GM12878 (cell line): ENCODE measurements around the gene ATP2A3. TPM values are rescaled to one million over a fixed set of nuclear protein-coding genes. Genes with fewer than 3 reads are reported as not detected.

ENCODE experiments used
- ATAC-seq: fragments of 200-7000 bp; cut with Tn5 transposase; 3 replicates; pipeline ENCODE4 v1.9.1; 2020; ENCODE audit warnings: mild to moderate bottlenecking, moderate library complexity
- BruUV-seq: library from RNA; stranded (reverse); fragments of 400-500 nt; replicated peaks from 2 replicates; lab custom pipeline; 2021; lab: Mats Ljungman, UMichigan
- CTCF ChIA-PET: fragments of 300-600 bp; sonication (Branson Sonifier 250); formaldehyde crosslinking; extraction: SDS; loops from one replicate; lab custom pipeline; 2021; ENCODE audit warnings: inconsistent platforms; lab: Yijun Ruan, JAX
- POLR2A ChIA-PET: fragments of 350-600 bp; formaldehyde crosslinking; extraction: SDS; loops from one replicate; lab custom pipeline; 2021; ENCODE audit warnings: inconsistent platforms; lab: Charles Lee
- RAD21 ChIA-PET: fragments of 300-600 bp; sonication (Branson Sonifier 250); formaldehyde crosslinking; loops from one replicate; lab custom pipeline; 2023; ENCODE audit warnings: antibody characterized with exemption; ENCODE audit not compliant: unreplicated experiment; lab: Charles Lee
- SMC1A ChIA-PET: fragments of 300-600 bp; sonication (Branson Sonifier 250); formaldehyde crosslinking; loops from one replicate; lab custom pipeline; 2023; ENCODE audit not compliant: unreplicated experiment, uncharacterized antibody; lab: Charles Lee
- DNase-seq: peaks from one replicate; pipeline ENCODE4 v3.0.0-alpha.2; 2011; ENCODE audit warnings: low read depth, low spot score
- FAIRE-seq: peaks from 3 replicates; lab custom pipeline; 2011; peaks lifted over from hg19 to GRCh38; lab: Jason Lieb, UNC
- H2AFZ ChIP-seq: 2 replicates; pipeline ENCODE4 v1.6.0; 2011; ENCODE audit warnings: low read depth, low read length, control low read depth; ENCODE audit not compliant: control insufficient read depth
- H3K27ac ChIP-seq: 2 replicates; pipeline ENCODE4 v1.5.1; 2011; ENCODE audit warnings: control low read depth; ENCODE audit not compliant: control insufficient read depth, insufficient read depth
- H3K27me3 ChIP-seq, 2 experiments: replicated peaks in 1 of 2; 2 replicates each; pipeline versions ENCODE4 v1.6.0 to v1.6.1; 2011; ENCODE audit warnings: low read length in 1 of 2; ENCODE audit not compliant: control insufficient read depth in 2 of 2, insufficient read depth in 2 of 2
- H3K36me3 ChIP-seq, 2 experiments: 2 replicates each; pipeline ENCODE4 v1.5.1; 2011; ENCODE audit warnings: low read length in 1 of 2; ENCODE audit not compliant: control insufficient read depth in 2 of 2, insufficient read depth in 2 of 2
- H3K4me1 ChIP-seq: 2 replicates; pipeline ENCODE4 v1.6.1; 2011; ENCODE audit warnings: mild to moderate bottlenecking, low read length, moderate library complexity, mixed read lengths; ENCODE audit not compliant: control insufficient read depth, insufficient read depth
- H3K4me2 ChIP-seq: 2 replicates; pipeline ENCODE4 v1.6.0; 2011; ENCODE audit warnings: control low read depth; ENCODE audit not compliant: control insufficient read depth, insufficient read depth
- H3K4me3 ChIP-seq: fragments of 200-600 bp; sonication (generic); 2 replicates; pipeline ENCODE4 v1.5.1; 2016
- H3K79me2 ChIP-seq: 2 replicates; pipeline ENCODE4 v1.6.0; 2011; ENCODE audit warnings: low read length; ENCODE audit not compliant: control insufficient read depth, insufficient read depth
- H3K9ac ChIP-seq: 2 replicates; pipeline ENCODE4 v1.8.0; 2011; ENCODE audit warnings: low read length, control low read depth, mixed read lengths; ENCODE audit not compliant: control insufficient read depth, insufficient read depth
- H3K9me3 ChIP-seq: replicated peaks from 3 replicates; pipeline ENCODE4 v1.5.1; 2011; ENCODE audit warnings: mild to moderate bottlenecking, low read length; ENCODE audit not compliant: control insufficient read depth, insufficient read depth
- H4K20me1 ChIP-seq: 2 replicates; pipeline ENCODE4 v1.6.0; 2011; ENCODE audit not compliant: control insufficient read depth, insufficient read depth
- EGR1 ChIP-seq, 2 experiments: IDR thresholded peaks; 1 replicate in 1 of 2; 2 replicates in 1 of 2; pipeline ENCODE4 v1.6.1; 2011 to 2012; ENCODE audit warnings: low read depth in 2 of 2, low read length in 2 of 2, borderline replicate concordance in 1 of 2, mild to moderate bottlenecking in 1 of 2, moderate library complexity in 1 of 2
- ELK1 ChIP-seq: IDR thresholded peaks from 2 replicates; pipeline ENCODE4 v1.6.1; 2012; ENCODE audit warnings: low read depth, low read length, improper control_type of control experiment
- EZH2 ChIP-seq: IDR thresholded peaks from 2 replicates; pipeline ENCODE4 v1.6.1; 2012; ENCODE audit warnings: low read depth, mild to moderate bottlenecking, control low read depth, inconsistent platforms, low read length, borderline replicate concordance; ENCODE audit not compliant: control insufficient read depth
- FOXK2 ChIP-seq: fragments of 450-650 bp; IDR thresholded peaks from 2 replicates; pipeline ENCODE4 v1.6.1; 2017; ENCODE audit warnings: mild to moderate bottlenecking, moderate library complexity
- HDAC2 ChIP-seq: fragments of 200-600 bp; sonication (generic); IDR thresholded peaks from 2 replicates; pipeline ENCODE4 v1.6.1; 2017
- MEF2B ChIP-seq: fragments of 450-650 bp; IDR thresholded peaks from 2 replicates; pipeline ENCODE4 v1.6.1; 2018; ENCODE audit warnings: mild to moderate bottlenecking, moderate library complexity; ENCODE audit not compliant: partially characterized antibody, poor library complexity, severe bottlenecking
- MTA2 ChIP-seq: fragments of 450-650 bp; IDR thresholded peaks from 2 replicates; pipeline ENCODE4 v1.6.1; 2016; ENCODE audit warnings: low read depth, mild to moderate bottlenecking, moderate library complexity
- NFYA ChIP-seq: IDR thresholded peaks from 2 replicates; pipeline ENCODE4 v1.6.1; 2011; ENCODE audit warnings: low read depth, mild to moderate bottlenecking, low read length, improper control_type of control experiment, borderline replicate concordance
- PAX8 ChIP-seq: fragments of 450-650 bp; IDR thresholded peaks from 2 replicates; pipeline ENCODE4 v1.6.1; 2017; ENCODE audit warnings: mild to moderate bottlenecking, moderate library complexity
- SREBF1 ChIP-seq: IDR thresholded peaks from 2 replicates; pipeline ENCODE4 v1.6.1; 2012; ENCODE audit warnings: mild to moderate bottlenecking, low read length
- ZBED1 ChIP-seq: IDR thresholded peaks from 2 replicates; pipeline ENCODE4 v1.6.1; 2016; ENCODE audit warnings: borderline replicate concordance
- ZNF274 ChIP-seq: IDR thresholded peaks from one replicate; pipeline ENCODE4 v1.8.0; 2011; ENCODE audit not compliant: insufficient read length, insufficient read depth
- ZNF384 ChIP-seq: IDR thresholded peaks from 2 replicates; pipeline ENCODE4 v1.6.1; 2012; ENCODE audit warnings: low read depth, mild to moderate bottlenecking, low read length, improper control_type of control experiment, borderline replicate concordance
- WGBS: methylation state at CpG from one replicate; pipeline ENCODE4 v1.1.6; 2016; ENCODE audit warnings: low lambda C conversion rate; ENCODE audit not compliant: insufficient replicate concordance, insufficient coverage; ENCODE audit errors: missing lambda C conversion rate; 5-methylcytosine and 5-hydroxymethylcytosine counted together
- in situ Hi-C: fragments of 300-500 bp; cut with MboI; formaldehyde crosslinking; loops from 9 replicates; pipeline ENCODE4 v1.14.3; 2018; ENCODE audit warnings: mixed read lengths
- intact Hi-C: fragments of 100-400 bp; cut with micrococcal nuclease; formaldehyde crosslinking; loops from one replicate; pipeline ENCODE4 v1.14.2; 2022; ENCODE audit not compliant: unreplicated experiment
- polyA plus RNA-seq, 11 experiments: library from polyadenylated mRNA; depleted of rRNA in 4 of 11; unstranded in 6 of 11; stranded (reverse) in 5 of 11; fragments of >200 nt; fragmentation: Nextera tagmentation in 4 of 11; fragmentation: Illumina TruSeq in 1 of 11; extraction: Ambion mirVana in 4 of 11; extraction: Trizol in 1 of 11; gene quantifications; 1 replicate in 1 of 11; 2 replicates in 10 of 11; pipeline versions ENCODE4 v1.2.1 to v1.2.3, GENCODE V29; 2011 to 2016; ENCODE audit warnings: inconsistent platforms in 2 of 11, missing spikeins in 2 of 11, low read depth in 1 of 11
- total RNA-seq, 4 experiments: library from RNA; depleted of rRNA in 3 of 4; stranded (reverse); fragments of >200 nt in 3 of 4; fragmentation: Illumina TruSeq in 1 of 4; extraction: Trizol in 1 of 4; gene quantifications; 2 replicates each; pipeline versions ENCODE4 v1.2.1 to v1.2.3, GENCODE V29; 2013 to 2021

The ATP2A3 gene
- total and polyA plus RNA-seq, 10 of the 15 experiments (the other 5 are each of a cell fraction or from before 2014, with no cell fraction given) = 1.0 to 99.2 (median 37.9) TPM

GRCh38 chr17:3895354-3895753 lies 68.9 kb downstream of the ATP2A3 start:
- Histone ChIP-seq H3K79me2 (no peaks in the 10 kb centered on the region), H4K20me1 (no peaks in the 10 kb centered on the region), H3K4me3 (no peak overlapping the region), H3K9ac (no peak overlapping the region), H3K4me1 (peaks cover 3% of the 10 kb centered on the region), H3K27me3 (peaks cover 0 to 2% of the 10 kb centered on the region in 2 experiments; a peak in 1 of 4 replicates), H3K4me2 (no peak overlapping the region), H2AFZ (no peak overlapping the region), H3K36me3 (no peaks in the 10 kb centered on the region), H3K9me3 (no peaks in the 10 kb centered on the region), H3K27ac (no peak overlapping the region)
- POLR2A ChIA-PET = no interaction called here
- CTCF ChIA-PET = interaction anchor here (1.0 to 1.8 kb wide), 2 partner anchors 10 to 180 kb away, joined by 3 to 7 read pairs; no protein-coding TSS in a partner anchor
- DNase-seq (no peak), ATAC-seq (no peak), FAIRE-seq (no peak)
- no TSS peak for BruUV-seq
- RAD21 ChIA-PET = no interaction called here
- intact Hi-C loops = no loop called here
- TF ChIP-seq ZBED1 (no peak), MEF2B (no peak), ZNF274 (no peak), SREBF1 (no peak), HDAC2 (no peak)
- SMC1A ChIA-PET = interaction anchor here (1.6 kb wide), 1 partner anchor 17 kb away, joined by 4 read pairs; no protein-coding TSS in a partner anchor
- 92% methylated on average over 3 of the region's 3 CpGs for WGBS
- in situ Hi-C loops = no loop called here

- no peak for TF ChIP-seq MTA2
- TF ChIP-seq NFYA = no peak
- TF ChIP-seq EGR1 (IDR thresholded peaks at IDR 0.05; ENCODE audit: borderline replicate concordance in 1 of 2, low read depth in 2 of 2, low read length in 2 of 2) = no peak
- TF ChIP-seq ELK1 = no peak
- TF ChIP-seq FOXK2 = no peak
- no peak for TF ChIP-seq HDAC2
- TF ChIP-seq EZH2 = no peak
- no peak for TF ChIP-seq ZNF384
- TF ChIP-seq PAX8 = no peak
- no peaks in the 10 kb centered on the region for H3K79me2 ChIP-seq
- no peak for FAIRE-seq
- H3K9ac ChIP-seq = no peak overlapping the region
- CTCF ChIA-PET = interaction anchor here (1.0 to 2.0 kb wide), 5 partner anchors 10 to 181 kb away, joined by 3 to 15 read pairs (median 6); partner anchors contain the start of gene NCBP3
- intact Hi-C loops = no loop called here
- no peak overlapping the region for H3K4me2 ChIP-seq
- H3K4me3 ChIP-seq = no peak overlapping the region
- whole genome bisulfite sequencing = 13% methylated on average over 2 of the region's 2 CpGs
- H3K27ac ChIP-seq = no peak overlapping the region
- ATAC-seq = no peak
- RAD21 ChIA-PET = no interaction called here
- SMC1A ChIA-PET = interaction anchor here (0.9 to 1.6 kb wide), 2 partner anchors 10 to 18 kb away, joined by 3 to 4 read pairs; no protein-coding TSS in a partner anchor
- in situ Hi-C loops = no loop called here
- no peaks in the 10 kb centered on the region for H3K9me3 ChIP-seq
- peaks cover 3% of the 10 kb centered on the region for H3K4me1 ChIP-seq
- BruUV-seq = no TSS peak
- H3K36me3 ChIP-seq = no peaks in the 10 kb centered on the region
- peaks cover 0 to 2% of the 10 kb centered on the region in 2 experiments; a peak in 1 of 4 replicates for H3K27me3 ChIP-seq
- H4K20me1 ChIP-seq = no peaks in the 10 kb centered on the region
- POLR2A ChIA-PET = interaction anchor here (0.5 kb wide), 1 partner anchor 10 kb away, joined by 9 read pairs; no protein-coding TSS in a partner anchor
- no peak overlapping the region for H2AFZ ChIP-seq
- DNase-seq = no peak
Observed at GRCh38 chr17:3894911-3895343, 69.3 kb downstream of the ATP2A3 start.
